Esophagus squamous epithelium (tissue), 5 donors: ENCODE results near the gene ZNF619. TPM values are rescaled to one million over a fixed set of nuclear protein-coding genes. Genes with fewer than 3 reads are reported as not detected.

ENCODE experiments used
- DNase-seq: peaks from one replicate; lab custom pipeline; 2025; lab: John Stamatoyannopoulos, UW
- H3K27ac ChIP-seq, 4 donors: fragments of 200-600 bp; sonication (generic); one replicate each; pipeline ENCODE4 v1.5.1; 2016 to 2019; ENCODE audit warnings: mild to moderate bottlenecking in 1 of 4
- H3K27me3 ChIP-seq, 4 donors: fragments of 200-600 bp; sonication (generic); 1 replicate in 3 of 4; 2 replicates in 1 of 4; pipeline versions ENCODE4 v1.5.1 to v1.6.0; 2017 to 2021; ENCODE audit warnings: antibody characterized with exemption in 1 of 4
- H3K36me3 ChIP-seq, 3 donors: fragments of 200-600 bp; sonication (generic); one replicate each; pipeline ENCODE4 v1.5.1; 2016 to 2019
- H3K4me1 ChIP-seq, 3 donors: fragments of 200-600 bp; sonication (generic); one replicate each; pipeline ENCODE4 v1.5.1; 2017 to 2019
- H3K4me3 ChIP-seq, 4 donors: fragments of 200-600 bp; sonication (generic); 1 replicate in 3 of 4; 2 replicates in 1 of 4; pipeline ENCODE4 v1.5.1; 2016 to 2019; ENCODE audit warnings: mild to moderate bottlenecking in 2 of 4, moderate library complexity in 1 of 4
- H3K9me3 ChIP-seq, 3 donors: fragments of 200-600 bp; sonication (generic); one replicate each; pipeline ENCODE4 v1.5.1; 2016 to 2019
- POLR2A ChIP-seq, 4 donors: fragments of 450-650 bp; IDR thresholded peaks; one replicate each; pipeline ENCODE4 v1.6.1; 2017; ENCODE audit warnings: antibody characterized with exemption in 4 of 4, mild to moderate bottlenecking in 4 of 4, moderate library complexity in 3 of 4
- WGBS, 2 donors: methylation state at CpG; one replicate each; pipeline ENCODE4 v1.1.5; 2018; 5-methylcytosine and 5-hydroxymethylcytosine counted together
- intact Hi-C: fragments of 100-400 bp; cut with DNase I; formaldehyde crosslinking; loops from one replicate; pipeline ENCODE4 v1.15.0; 2022
- small RNA-seq, 4 donors: library from RNA; depleted of rRNA; stranded (forward); fragments of <200 nt; gene quantifications; one replicate each; pipeline ENCODE3, GENCODE V24; 2016
- total RNA-seq, 4 donors: library from RNA; depleted of rRNA; stranded (reverse); fragments of >200 nt; gene quantifications; one replicate each; pipeline ENCODE4 v1.1.0, GENCODE V29; 2016
- TF ChIP-seq, protein P1 (sequence below), 6 experiments: fragments of 450-650 bp in 4 of 6; fragments of 200-600 bp in 2 of 6; sonication (generic) in 2 of 6; IDR thresholded peaks; one replicate each; pipeline ENCODE4 v1.5.1; 2016 to 2019; ENCODE audit warnings: antibody characterized with exemption in 6 of 6, mild to moderate bottlenecking in 4 of 6, moderate library complexity in 4 of 6
- donor health status: DM: yes; HTN: yes; CAD: no.

The ZNF619 gene
- total RNA-seq, 4 donors from 2014 or later, result 1.9 to 9.4 (median 3.9) TPM

DNA sequence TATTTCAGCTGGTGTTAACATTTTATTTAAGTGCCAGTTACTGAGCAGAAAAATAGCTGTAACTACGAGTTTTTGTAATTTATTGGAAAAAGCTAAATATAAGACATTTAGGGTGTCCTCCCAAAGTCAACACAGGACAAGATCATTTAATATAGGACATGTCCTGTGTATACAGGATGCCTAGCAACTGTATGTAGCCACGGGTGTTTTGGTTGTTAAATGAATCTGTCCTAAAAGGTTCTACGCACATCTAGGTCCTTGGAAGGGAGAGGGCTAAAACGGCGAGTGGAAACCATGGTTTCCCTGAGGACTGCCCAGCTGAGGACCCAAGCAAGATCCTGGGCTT, 47.3 kb downstream of the ZNF619 start:
- no peak for DNase-seq
- Histone ChIP-seq H3K36me3 (peaks cover 0 to 29% (median 3%) of the 10 kb centered on the region in 3 donors), H3K4me1 (peaks cover 7 to 23% (median 9%) of the 10 kb centered on the region in 3 donors), H3K4me3 (peak overlapping the region; percentile 75 to 98 (median 89)), H3K9me3 (no peaks in the 10 kb centered on the region), H3K27me3 (no peaks in the 10 kb centered on the region), H3K27ac (peak overlapping the region; percentile 92 to 96 (median 95))
- intact Hi-C loops, result no loop called here
- WGBS, 2 donors, result 16 to 24% methylated on average over 5 of the region's 5 CpGs
- TF ChIP-seq, protein P1, sequence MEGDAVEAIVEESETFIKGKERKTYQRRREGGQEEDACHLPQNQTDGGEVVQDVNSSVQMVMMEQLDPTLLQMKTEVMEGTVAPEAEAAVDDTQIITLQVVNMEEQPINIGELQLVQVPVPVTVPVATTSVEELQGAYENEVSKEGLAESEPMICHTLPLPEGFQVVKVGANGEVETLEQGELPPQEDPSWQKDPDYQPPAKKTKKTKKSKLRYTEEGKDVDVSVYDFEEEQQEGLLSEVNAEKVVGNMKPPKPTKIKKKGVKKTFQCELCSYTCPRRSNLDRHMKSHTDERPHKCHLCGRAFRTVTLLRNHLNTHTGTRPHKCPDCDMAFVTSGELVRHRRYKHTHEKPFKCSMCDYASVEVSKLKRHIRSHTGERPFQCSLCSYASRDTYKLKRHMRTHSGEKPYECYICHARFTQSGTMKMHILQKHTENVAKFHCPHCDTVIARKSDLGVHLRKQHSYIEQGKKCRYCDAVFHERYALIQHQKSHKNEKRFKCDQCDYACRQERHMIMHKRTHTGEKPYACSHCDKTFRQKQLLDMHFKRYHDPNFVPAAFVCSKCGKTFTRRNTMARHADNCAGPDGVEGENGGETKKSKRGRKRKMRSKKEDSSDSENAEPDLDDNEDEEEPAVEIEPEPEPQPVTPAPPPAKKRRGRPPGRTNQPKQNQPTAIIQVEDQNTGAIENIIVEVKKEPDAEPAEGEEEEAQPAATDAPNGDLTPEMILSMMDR (IDR thresholded peaks at IDR 0.05), result no peak
- no peak for TF ChIP-seq POLR2A (IDR thresholded peaks at IDR 0.05)

GRCh38 chr3:40524568-40525285, 47.8 kb downstream of the ZNF619 start, which contains the start of gene ZNF621:
Gene ZNF621 (plus strand): TSS chr3:40524960. CDS start chr3:40525841, 881 bp downstream.
- Histone ChIP-seq H3K27ac (peak within 1 kb of the TSS; percentile 92 to 96 (median 95)), H3K27me3 (no peaks in the 10 kb centered on the region), H3K4me3 (peak within 1 kb of the TSS; percentile 75 to 98 (median 89)), H3K4me1 (peaks cover 7 to 23% (median 9%) of the 10 kb centered on the region in 3 donors), H3K36me3 (peaks cover 0 to 35% (median 3%) of the 10 kb centered on the region in 3 donors), H3K9me3 (no peaks in the 10 kb centered on the region)
- intact Hi-C loops, result no loop called here
- WGBS, 2 donors, result 3 to 7% methylated on average over 3 to 8 of the region's 59 CpGs
- peak in 3 of 4 donors; percentile 59 to 90 (median 82) for TF ChIP-seq POLR2A (IDR thresholded peaks at IDR 0.05)
- TF ChIP-seq, protein P1 (IDR thresholded peaks at IDR 0.05), result peak in 2 of 6 experiments; percentile 3 to 11
- DNase-seq, result peak; percentile 39

GRCh38 chr3:40528426-40528825, 51.5 kb downstream of the ZNF619 start:
- peaks cover 0 to 24% (median 13%) of the 10 kb centered on the region in 3 donors for H3K9me3 ChIP-seq
- no peak overlapping the region for H3K27ac ChIP-seq
- 91 to 92% methylated on average over 3 of the region's 3 CpGs for WGBS, 2 donors
- H3K36me3 ChIP-seq, result peaks cover 22 to 72% (median 25%) of the 10 kb centered on the region in 3 donors
- H3K4me3 ChIP-seq, result no peak overlapping the region
- no peaks in the 10 kb centered on the region for H3K27me3 ChIP-seq
- intact Hi-C loops, result no loop called here
- H3K4me1 ChIP-seq, result peaks cover 7 to 23% (median 9%) of the 10 kb centered on the region in 3 donors
- DNase-seq, result no peak
- no peak for TF ChIP-seq POLR2A (IDR thresholded peaks at IDR 0.05)
- TF ChIP-seq, protein P1 (IDR thresholded peaks at IDR 0.05), result no peak

GRCh38 chr3:40532252-40532651, 55.3 kb downstream of the ZNF619 start:
- H3K4me3 ChIP-seq, result no peak overlapping the region
- peaks cover 20 to 99% (median 29%) of the 10 kb centered on the region in 3 donors for H3K36me3 ChIP-seq
- DNase-seq, result no peak
- no peak for TF ChIP-seq POLR2A (IDR thresholded peaks at IDR 0.05)
- intact Hi-C loops, result no loop called here
- WGBS, 2 donors, result 92 to 95% methylated on average over 5 of the region's 5 CpGs
- H3K27me3 ChIP-seq, result no peaks in the 10 kb centered on the region
- no peak overlapping the region for H3K27ac ChIP-seq
- H3K9me3 ChIP-seq, result peaks cover 0 to 26% (median 13%) of the 10 kb centered on the region in 3 donors
- no peaks in the 10 kb centered on the region for H3K4me1 ChIP-seq

DNA sequence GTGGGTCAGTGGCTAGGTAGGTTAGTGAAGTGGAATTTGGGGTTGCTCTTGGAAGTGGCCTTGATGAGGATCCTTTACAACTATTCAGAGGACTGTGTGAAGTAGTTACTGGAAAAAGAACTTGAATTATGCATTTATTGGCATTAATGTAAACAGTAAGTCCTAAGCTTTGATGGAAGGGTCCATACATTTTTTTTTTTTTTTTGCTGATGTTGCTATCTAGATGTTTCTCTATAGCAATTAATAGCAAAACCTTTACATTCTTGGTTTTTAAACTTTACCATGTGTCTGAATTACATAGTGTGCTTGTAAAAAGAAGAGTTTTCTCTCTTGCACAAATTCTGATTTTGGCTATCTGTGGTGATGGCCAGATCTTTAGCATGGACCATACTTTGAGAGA, 57.4 kb downstream of the ZNF619 start:
- no peak overlapping the region for H3K4me3 ChIP-seq
- peaks cover 0 to 35% (median 21%) of the 10 kb centered on the region in 3 donors for H3K9me3 ChIP-seq
- H3K27ac ChIP-seq, result no peak overlapping the region
- TF ChIP-seq, protein P1 (IDR thresholded peaks at IDR 0.05), result no peak
- intact Hi-C loops, result no loop called here
- H3K36me3 ChIP-seq, result peaks cover 20 to 97% (median 29%) of the 10 kb centered on the region in 3 donors
- DNase-seq, result no peak
- H3K4me1 ChIP-seq, result no peaks in the 10 kb centered on the region
- no peaks in the 10 kb centered on the region for H3K27me3 ChIP-seq

Small RNA genes within 50 kb of the gene (small RNA-seq; reads per million reads assigned to genes)
- 0 to 0.15 (median 0) reads per million in 4 donors for gene RNU5B-2P

Other genes with a start within 250 kb of the ZNF619 start
- 10 to 100 TPM in 2 of 4 donors, 1 to 10 TPM in 2; 6.7 to 22.1 (median 9.3) TPM for gene EIF1B, start 167.4 kb upstream of the ZNF619 start, total RNA-seq
- gene ENTPD3, start 89.9 kb upstream of the ZNF619 start, total RNA-seq, result 10 to 100 TPM in 1 of 4 donors, 1 to 10 TPM in 3; 9.1 to 11.6 (median 9.7) TPM
- gene RPL14, start 19.8 kb upstream of the ZNF619 start, total RNA-seq, result 100 to 1,000 TPM; 333 to 488 (median 431) TPM
- 1 to 10 TPM in 1 of 4 donors, under 1 TPM in 2, not detected in 1; 0.26 to 1.3 (median 0.56) TPM for gene ZNF620, start 28.9 kb downstream of the ZNF619 start, total RNA-seq
- 10 to 100 TPM in 1 of 4 donors, 1 to 10 TPM in 3; 5.1 to 13.4 (median 8.3) TPM for gene ZNF621, start 47.8 kb downstream of the ZNF619 start, total RNA-seq